Measurements from ENCODE around the gene FAM81A.
"Not testable (repeated sequence)": the region's sequence is repeated elsewhere in the genome, so short reads cannot be mapped to it uniquely, and the experiment has no call there.

The FAM81A gene

GRCh38 chr15:59437817-59438624, at the start of gene FAM81A:
Gene FAM81A, plus strand, starts transcription at chr15:59438186. Its CDS starts 20,441 bp downstream, at chr15:59458627.
- DNase-seq (ENCODE audit: low read depth in 2 of 2), result peak; percentile 27 to 32

DNA sequence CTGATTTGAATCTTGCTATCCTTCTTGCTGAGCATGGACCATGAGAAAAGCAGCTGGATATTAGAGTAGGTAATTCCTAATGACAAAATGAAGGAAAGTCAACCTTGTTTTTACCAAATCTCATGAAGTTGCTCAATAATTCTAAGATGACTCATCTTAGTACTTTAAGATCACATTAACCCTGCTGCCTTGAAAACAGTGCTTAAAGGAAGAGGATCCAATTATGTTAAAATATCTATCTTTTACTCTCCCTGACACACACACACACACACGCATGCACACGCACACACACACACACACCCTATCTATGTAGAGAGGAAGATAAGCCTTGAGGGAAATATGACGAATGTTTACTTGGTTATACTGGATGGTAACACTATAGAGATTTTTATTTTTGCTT, 49.3 kb upstream of the FAM81A start:
- peak in 1 of 2 experiments; percentile 20 for DNase-seq (ENCODE audit: low read depth in 2 of 2)

GRCh38 chr15:59392299-59392698, 45.7 kb upstream of the FAM81A start:
- no peak for DNase-seq (ENCODE audit: low read depth in 2 of 2)

GRCh38 chr15:59394166-59394661, 43.8 kb upstream of the FAM81A start:
- no peak for DNase-seq (ENCODE audit: low read depth in 2 of 2)

DNA sequence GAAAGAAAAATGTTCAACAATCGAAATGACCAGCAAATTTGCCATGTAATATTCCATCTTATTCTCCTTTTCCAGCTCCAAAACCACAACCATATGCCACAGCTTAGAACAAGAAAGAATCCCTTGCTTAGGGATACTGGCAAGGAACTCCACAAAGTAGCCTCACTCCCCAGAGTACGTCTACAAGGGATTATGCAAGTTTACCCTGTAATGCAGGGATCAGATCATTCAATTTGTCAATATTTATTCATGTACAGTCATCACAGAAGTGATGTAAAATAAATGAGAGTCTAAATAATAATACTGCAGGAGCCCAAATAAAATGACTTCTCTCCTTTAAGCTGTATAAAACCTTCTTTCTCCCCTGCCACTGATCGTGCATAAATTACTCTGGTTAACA, 41.8 kb upstream of the FAM81A start:
- no peak for DNase-seq (ENCODE audit: low read depth in 2 of 2)

- DNase-seq (ENCODE audit: low read depth in 2 of 2), result no peak
Observed at GRCh38 chr15:59396679-59397078, 41.3 kb upstream of the FAM81A start.

DNA sequence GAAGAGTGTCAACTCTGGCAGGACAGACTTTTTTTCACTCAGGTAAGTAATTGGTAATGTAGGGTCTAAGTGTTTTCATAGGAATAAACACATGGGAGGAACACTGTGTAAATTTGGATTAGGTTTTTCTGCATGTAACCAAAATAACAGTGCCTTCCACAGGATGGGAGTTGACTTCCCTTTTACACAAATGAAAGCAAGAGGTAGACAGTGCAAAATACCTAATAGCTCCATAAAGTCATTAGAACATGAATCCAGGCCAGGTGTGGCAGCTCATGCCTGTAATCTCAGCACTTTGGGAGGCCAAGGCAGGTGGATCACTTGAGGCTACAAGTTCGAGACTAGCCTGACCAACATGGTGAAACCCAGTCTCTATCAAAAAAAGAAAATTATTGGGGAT, 39.8 kb upstream of the FAM81A start:
- no peak for DNase-seq (ENCODE audit: low read depth in 2 of 2)

DNA sequence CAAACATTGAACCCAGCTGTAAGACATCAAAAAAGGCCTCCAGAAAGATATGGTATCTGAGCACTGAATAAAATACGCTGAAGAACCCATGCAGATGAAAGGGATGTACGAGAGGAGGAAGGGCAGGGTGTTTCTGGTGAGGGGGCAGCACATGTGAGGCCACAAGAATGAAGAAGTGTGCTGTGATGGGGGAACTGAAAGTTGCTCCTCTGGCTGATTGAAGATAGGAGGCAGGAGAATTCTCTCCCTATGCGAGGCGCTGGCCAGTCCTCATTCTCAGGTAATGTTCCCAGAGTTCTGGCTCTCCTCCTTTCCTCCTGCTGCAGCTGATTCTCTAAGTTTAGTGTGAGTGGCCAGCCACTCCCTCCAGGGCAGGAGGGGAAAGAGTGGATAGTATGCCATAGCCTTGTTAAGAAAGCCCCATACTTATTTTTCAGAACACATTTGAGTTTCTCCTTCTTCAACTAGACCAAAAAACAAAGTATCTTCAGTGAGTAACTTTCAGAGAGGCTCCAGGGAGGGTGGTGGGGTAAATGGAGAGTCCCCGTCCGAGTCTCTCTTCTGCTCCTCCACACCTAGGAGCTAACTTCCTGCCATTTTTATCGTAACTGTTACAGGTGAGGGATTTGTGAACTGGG, 38.4 kb upstream of the FAM81A start:
- DNase-seq (ENCODE audit: low read depth in 2 of 2), result no peak

- DNase-seq (ENCODE audit: low read depth in 2 of 2), result no peak
Observed at GRCh38 chr15:59400103-59400813, 37.7 kb upstream of the FAM81A start.

DNA sequence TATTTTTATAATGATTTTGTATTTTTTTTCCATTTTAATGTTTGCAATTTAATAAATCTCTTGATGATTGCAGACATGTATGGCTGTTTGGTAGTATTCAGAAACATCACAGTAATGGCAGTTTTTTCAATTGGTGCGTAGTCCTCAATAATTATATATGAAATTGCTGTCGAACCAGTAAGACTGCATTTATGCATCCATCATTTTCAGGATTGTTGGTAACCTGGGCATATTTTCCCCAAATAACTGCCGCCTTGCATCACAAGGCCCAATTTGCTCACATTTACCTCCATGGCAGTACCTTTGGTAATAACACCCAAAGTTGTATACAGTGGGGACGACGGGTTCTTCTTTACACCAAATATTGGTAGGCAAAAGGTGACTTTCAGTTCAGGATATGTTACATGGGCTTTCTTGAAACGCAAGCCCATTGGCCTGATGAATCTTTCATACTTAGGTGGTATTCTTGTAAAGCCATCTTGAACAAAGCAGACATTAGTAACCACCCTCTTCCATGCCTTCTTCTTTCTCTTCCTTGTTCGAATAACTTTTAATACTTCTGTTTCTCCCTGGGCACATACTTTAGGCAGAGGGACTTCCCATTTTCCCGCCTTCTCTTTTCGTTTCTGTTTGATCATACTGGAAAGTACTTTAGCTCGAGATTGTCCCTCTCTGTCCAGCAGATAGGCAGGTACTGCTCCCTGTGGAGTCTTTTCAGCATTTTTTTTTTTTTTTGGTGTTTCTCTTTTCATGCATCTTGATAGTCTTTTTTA, 36.7 kb upstream of the FAM81A start:
- DNase-seq (ENCODE audit: low read depth in 2 of 2), result not testable (repeated sequence)

GRCh38 chr15:59401824-59402569, 36.0 kb upstream of the FAM81A start:
- DNase-seq (ENCODE audit: low read depth in 2 of 2), result no peak

DNA sequence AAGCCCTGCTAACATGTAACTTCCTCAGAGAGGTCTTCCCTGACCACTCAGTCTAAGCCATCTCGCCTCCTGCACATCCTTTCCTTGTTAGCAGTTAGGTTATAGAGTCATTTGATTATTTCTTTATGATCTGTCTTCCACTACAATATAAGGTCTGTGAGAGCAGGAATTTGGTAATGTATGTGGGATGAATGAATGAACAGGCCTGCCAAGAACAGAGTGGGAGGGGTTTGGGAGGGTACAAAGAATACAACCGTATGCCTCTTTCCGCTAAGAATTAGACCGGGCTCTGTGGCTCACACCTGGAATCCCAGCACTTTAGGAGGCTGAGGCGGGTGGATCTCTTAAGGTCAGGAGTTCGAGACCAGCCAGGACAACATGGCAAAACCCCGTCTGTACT, 32.9 kb upstream of the FAM81A start:
- no peak for DNase-seq (ENCODE audit: low read depth in 2 of 2)

DNA sequence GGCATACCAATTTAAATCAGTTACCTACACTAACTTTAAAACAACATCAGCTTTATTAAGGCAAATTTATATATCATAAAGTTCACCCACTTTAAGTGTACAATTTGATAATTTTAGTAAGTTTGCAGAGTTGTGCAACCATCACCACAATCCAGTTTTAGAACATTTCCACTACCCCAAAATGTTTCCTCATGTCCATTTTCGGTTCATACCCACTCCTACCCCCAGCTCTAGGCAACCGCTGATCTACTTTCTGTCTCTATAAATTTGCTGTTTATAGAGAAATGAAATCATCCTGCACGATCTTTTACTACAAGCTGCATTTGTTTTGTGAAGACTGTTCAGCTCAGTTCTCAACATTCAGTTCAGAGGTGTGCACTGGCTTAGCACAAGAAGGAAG, 31.5 kb upstream of the FAM81A start:
- DNase-seq (ENCODE audit: low read depth in 2 of 2), result no peak

- DNase-seq (ENCODE audit: low read depth in 2 of 2), result no peak
Observed at GRCh38 chr15:59407946-59408345, 30.0 kb upstream of the FAM81A start.

DNA sequence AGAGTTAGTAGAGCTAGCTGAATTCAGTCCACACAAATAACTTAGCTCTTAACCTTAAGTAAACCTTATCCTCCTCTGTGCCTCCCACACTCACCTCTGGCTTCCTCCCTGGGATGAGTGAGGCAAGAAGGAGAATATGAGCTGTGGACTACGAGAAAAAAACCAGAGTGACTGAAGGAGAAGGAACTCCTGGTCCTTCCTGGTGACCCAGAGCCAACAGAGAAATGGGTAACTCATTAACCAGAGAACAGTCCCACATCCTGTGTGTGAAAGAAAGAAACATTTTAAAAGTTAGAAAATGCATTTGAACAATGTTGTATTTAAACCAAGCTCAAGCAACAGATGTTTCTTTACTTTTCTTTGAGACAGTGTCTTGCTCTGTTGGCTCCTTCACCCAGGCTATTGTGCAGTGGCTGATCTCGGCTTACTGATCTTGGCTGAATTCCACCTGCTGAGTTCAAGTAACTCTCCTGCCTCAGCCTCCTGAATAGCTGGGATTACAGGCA, 27.5 kb upstream of the FAM81A start:
- DNase-seq (ENCODE audit: low read depth in 2 of 2), result no peak

- DNase-seq (ENCODE audit: low read depth in 2 of 2), result no peak
Observed at GRCh38 chr15:59413577-59413976, 24.4 kb upstream of the FAM81A start.

DNA sequence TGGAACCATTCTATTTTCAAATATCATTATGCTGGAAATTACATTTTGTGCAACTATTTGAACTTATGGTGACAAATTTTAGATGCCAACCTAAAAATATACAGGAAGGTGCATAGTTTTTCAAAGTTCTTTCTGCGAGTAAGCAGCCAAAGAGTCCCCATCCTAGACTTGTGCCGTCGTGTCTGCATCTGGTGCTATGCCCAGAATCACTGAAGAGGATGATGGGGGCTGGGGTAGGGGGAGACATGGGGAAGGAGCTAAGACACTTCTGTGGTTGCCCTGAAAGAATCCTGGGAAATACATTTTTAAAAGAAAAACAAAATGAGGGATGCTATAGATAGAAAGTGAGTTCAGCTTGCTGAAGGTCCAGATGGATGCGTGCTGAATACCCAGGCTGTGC, 21.2 kb upstream of the FAM81A start:
- DNase-seq (ENCODE audit: low read depth in 2 of 2), result no peak

DNA sequence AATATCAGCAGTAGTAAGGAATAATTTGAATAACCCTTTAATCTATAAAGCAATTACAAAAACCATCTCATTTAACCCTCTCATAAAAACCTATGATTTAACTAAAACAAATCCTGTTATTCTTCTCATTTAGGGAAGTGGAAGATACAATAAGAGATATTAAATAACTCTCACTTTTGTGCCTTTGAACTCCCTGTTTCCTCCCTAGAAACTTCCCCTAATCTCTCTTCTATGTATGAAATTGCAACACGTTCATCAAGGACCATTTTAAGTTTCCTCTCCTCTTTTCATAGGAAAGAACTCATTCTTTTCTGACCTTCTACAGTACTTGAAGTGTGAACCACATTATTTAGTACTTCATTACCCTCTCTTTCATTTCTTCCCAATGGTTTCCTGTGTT, 18.8 kb upstream of the FAM81A start:
- no peak for DNase-seq (ENCODE audit: low read depth in 2 of 2)

DNA sequence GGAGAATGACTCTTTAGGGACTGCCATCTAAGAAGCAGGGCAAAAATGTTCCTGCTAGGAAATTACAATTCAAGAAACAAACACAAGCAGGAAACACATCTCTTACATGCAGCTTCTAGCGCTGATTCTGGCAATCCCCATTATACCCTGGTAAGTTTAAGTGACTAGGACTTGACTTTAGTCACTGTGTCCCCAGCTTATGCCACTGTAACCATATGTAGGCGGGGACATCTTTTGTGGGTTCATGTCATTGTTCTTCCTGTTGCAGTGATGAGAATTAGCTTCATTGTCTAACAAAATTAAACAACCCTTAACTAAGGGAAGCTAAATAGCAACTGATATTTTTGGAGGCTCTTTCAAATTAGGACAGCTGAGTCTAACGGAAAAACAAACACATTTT, 17.9 kb upstream of the FAM81A start:
- no peak for DNase-seq (ENCODE audit: low read depth in 2 of 2)

DNA sequence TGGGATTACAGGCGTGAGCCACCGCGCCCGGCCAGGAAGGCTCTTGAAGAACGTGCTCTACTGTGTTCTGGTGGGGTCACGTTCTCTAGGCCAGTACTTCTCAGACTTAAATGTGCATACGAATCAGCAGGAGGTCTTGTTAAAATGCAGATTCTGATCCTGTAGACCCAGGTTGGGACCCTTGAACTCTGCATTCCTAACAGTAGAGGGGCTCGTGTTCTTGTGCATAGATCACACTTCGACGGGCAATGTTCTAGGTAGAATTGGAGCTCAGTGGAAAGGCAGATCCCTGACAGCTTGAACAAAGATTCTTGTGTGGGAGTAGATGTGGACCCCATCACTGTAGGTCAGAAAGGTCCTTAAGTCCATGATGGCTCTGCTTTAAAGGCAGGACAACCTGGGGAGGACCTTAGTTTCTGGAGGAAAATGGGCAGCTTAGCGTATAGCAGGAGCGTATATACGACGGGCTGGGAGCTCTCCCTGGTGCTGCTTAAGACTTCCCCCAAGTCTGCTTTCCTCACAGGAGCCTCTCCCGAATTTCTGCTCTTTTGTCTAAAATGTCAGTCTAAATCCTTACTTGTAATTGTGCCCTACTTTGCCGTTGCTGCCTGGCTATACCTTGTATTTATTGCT, 16.9 kb upstream of the FAM81A start:
- DNase-seq (ENCODE audit: low read depth in 2 of 2), result no peak
